NCI-H1048 (cell line): Measurements from ENCODE around the gene CHSY1.

Experiments used
- DNase-seq: peaks from one replicate; lab custom pipeline; 2025; lab: John Stamatoyannopoulos, UW

CHSY1 gene

DNA sequence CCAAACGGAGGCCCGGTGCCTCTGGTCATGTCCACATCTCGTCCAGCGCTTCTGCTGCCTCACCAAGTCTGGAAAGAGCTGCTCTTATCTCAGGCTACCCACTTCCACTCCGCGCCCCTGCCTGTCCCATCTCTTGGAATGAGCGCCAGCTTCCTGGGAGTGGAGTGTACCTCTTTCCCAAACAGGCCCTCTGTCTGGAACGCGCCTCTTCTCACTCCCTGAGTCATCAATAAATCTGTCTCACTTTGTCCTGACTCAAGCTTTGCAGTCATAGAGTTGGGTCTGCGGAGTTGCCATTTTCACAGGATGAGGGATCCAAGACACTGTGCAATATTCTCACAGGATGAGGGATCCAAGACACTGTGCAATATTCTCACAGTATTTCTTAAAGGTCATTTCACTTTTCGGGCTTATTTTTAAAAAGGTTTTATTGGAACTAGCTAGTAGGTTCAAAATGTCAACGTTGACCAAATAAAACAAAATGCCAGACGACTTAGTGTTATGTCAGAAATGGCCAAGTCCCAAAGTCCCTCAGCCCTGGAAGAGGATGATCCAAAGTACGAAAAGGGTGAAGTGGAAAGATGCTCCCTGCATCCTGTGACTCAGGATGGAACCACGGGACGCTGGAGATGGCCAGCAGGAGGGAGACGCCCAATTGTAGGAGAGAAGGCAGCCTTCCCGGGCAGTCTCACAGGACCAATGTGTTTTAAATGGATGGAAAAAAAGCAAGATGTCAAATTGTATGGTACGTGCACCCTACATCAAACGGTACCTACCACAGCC is 81.1 kb downstream of the CHSY1 start:
- DNase-seq, result no peak

DNA sequence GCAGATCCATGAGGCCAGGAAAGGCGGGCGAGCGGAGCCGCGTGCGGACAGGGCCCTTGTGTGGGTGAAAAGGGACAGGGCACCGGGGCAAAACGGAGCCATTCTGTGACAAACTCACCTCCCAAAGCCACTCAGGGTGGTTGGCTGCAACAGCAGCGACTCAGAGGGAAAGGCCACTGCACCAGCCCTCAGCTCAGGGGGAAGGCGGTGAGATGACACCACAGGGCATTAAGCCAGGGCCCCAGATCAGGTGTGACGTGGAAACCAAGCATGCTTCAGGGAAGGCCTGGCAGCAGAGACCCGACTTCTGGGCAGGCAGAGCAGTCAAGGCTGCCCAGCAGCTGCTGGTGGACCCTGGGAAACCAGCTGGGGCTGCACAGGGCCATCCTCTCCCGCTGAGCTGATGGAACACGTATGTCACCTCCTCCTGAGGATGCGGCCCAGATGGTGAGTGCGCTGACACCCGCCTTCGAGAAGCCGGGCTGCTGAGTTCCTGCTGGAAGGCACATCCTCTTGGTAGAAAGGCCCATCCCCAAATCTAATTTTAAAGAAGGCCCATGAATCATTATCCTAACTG is 82.3 kb downstream of the CHSY1 start:
- no peak for DNase-seq

DNA sequence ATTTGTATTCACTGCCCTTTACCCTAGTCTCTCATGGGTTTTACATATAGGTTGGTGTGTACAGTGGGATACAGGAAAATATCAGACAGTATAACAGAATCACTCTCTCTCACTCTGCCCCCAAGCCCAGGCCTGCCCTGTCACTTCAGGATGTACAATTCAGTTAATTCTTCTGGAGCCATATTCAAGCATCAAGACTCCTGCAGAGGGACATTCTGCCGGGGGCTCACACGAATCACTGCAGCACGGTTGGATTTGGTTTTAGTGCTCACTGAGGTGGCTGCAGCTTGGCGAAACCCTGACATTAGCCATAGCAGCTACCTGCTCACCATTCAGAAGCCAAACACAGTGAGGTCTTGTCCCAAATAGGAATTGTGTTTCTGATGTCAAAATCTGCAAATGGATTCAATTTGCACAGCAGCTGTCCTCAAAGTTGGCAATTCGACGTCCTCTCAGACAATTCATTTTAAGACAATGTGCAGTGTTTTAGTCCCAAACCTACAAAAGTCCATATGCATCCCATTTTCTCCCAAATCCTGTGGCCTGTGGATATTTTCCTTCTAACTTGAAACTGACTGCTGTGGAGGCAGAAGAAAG is 82.9 kb downstream of the CHSY1 start:
- DNase-seq, result no peak

DNA sequence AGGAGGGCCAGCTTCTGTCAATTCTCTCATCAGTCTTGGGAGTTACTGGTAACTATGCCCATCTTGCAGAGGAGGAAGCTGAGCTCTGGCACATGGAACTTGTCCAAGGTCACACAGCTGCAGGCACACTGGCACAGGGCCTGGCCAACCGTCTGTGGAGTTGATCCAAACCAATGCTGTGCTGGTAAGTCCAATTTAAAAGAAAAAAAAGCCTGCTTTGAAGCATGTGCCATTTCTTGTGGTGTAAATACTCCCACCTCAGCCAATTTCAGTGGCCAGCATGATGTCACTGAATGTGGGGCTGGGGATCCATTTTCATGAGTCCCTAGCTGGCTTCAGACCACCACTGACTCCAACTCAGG is 83.4 kb downstream of the CHSY1 start:
- DNase-seq, result no peak

DNA sequence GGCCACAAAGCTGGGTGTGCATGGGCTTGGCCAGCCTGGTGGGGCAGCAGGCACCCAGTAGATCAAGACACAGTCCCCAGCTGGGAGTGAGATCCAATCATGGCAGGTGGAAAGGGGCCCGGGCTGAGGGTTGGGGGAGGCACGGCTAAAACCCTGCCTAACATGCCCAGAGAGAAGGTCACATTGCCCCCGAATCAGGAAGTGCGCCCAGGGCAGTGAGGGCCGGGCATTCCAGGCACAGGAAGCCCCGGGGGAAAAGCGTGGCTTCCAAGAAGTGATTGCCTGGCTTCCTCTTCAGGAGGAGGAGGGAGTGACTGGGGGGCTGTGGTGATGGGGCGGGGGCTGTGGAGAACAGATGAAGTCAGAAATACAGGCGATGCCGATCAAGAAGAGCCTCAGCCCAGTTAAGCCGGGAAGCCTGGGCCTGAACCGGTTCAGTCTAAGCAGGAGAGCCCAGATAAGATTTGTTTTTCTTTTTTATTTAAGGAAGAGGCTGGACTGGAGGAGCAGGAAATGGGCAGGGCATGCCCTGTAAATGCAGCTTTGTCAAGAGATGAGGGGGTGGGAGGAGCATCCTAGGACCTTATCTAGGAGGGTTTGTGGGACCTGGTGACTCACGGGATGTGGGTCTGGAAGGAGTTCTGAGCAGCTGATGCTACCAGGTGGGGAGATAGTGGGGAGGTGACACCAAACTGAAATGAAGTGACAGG is 83.9 kb downstream of the CHSY1 start:
- DNase-seq, result no peak

DNA sequence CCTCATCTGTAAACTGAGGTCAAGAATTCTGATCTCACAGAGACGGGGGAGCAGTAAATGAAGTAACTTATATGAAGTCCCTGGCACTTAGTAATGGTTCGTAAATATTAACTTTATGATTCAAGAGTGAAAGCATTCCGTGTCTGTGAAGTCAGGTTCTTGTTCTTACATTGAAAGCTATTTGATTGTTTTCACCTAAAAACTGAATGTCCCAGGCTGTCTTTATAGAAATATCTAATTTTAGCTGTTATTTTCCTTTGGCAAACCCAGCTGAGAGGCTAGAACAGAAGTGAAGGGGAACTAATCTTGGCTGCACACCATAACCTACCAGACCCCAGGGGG is 84.5 kb downstream of the CHSY1 start:
- no peak for DNase-seq

DNA sequence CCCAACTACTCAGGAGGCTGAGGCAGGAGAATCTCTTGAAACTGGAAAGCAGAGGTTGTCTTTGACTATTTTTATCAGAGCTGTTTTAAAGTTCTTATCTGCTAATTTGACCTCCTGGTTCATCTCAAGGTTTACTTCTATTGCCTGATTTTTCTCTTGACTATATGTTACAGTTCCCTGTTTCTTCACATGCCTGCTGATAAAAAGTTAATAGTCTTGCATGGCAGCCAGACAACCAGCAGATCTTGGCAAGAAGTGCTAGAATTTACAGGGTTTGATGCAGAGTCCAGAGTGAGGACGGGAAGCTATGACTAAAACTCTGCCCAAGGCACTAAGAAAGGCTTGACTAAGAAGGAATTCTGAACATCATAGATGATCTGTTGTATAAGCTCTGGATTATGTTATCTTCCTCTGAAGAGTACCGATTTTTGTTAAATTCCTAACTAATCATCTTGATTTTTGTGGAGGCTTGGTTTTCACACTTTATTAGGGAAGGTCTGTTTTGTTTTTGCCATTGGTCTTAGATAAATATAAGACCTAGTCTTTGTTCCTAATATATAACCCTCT is 85.9 kb downstream of the CHSY1 start:
- no peak for DNase-seq

DNA sequence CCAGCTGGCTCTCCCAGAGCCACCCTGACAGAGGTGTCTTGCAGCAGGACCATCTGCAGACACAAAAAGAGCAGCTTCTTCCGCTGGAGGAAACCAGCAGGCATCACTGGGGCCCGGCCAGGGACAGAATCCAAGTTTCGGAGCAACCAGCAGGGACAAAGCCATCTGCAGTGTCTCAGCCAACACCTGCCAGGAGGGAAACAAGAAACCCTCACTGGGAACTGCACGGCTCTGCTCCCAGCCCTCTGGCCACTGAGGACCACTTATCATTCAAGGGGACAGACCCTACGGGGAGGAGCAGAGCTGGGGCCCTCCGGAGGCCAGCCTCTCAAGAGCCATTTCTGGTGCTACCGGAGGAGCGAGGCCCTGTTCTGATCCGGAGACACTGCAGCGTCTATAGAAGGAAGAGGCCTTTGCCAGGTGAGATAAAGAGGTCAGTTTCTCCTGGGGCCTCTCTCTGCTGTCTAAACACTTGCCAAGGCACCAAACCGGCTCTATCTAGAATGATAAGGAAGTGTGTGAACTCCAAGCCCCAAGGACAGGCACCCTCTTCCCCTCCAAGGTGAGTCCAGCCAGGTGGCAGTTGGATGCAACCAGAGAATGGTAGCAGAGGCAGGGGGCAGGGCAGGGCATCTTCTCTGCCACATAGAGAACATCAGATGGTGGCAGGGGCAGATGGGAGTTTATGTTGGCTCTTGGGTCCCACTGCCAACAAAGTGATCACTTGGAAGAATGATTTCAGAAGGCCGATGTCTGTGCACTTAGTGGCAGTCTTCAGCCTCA is 89.0 kb downstream of the CHSY1 start:
- no peak for DNase-seq

DNA sequence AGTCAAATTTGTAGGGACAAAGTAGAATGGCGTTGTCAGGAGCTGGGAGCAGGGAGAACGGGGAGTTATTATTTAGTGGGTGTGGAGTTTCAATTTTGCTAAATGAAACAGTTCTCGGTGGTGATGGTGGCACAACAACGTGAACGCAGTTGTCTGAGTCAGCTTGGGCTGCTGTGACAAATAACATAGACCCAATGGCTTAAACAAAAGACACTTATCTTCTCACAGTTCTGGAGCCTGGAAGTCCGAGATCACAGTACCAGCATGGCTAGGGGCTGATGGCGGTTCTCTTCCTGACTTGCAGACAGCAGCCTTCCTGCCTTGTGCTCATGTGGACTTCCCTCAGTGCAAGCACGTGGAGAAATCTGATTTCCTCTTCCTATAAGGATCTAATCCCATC is 90.2 kb downstream of the CHSY1 start:
- DNase-seq, result no peak

DNA sequence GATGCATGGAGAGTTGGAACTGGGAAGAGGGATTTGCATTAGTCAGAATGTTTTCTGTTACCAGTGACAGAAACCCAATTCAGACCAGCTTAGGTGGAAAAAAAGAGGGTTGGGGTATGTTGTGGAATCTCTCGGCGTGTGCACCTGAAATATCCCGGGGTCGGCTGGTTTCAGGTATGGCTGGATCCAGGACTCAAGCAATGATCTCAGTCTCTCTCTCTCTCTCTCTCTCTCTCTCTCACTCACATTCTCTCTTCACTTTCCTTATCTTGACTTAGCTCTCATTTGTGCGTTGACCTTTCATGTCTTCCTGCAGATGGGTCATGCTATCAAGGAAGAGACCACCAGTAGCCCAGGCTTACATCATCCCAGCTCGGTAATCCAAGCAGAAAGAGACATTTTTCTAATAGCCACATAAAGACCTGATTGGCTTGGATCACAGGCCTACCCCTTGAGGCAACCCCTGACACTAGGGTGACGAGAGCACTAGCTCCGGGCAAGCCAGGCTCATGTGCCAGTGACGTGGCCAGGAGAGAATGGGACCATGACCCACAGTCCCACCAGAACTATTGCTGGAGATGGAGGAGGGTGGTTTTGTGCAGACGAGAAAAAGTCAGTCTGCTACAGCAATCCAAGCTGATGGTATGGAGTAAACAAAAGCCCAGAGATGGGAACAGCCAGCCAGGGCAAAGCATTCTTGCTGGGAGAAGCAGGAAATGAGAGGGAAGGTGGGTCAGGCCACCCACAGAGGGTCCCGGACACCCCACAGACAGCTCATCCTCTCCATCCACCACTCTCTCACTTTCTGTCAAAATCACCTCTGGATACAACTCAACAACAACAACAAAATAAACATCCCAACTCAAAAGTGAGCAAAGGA is 91.7 kb downstream of the CHSY1 start:
- no peak for DNase-seq

DNA sequence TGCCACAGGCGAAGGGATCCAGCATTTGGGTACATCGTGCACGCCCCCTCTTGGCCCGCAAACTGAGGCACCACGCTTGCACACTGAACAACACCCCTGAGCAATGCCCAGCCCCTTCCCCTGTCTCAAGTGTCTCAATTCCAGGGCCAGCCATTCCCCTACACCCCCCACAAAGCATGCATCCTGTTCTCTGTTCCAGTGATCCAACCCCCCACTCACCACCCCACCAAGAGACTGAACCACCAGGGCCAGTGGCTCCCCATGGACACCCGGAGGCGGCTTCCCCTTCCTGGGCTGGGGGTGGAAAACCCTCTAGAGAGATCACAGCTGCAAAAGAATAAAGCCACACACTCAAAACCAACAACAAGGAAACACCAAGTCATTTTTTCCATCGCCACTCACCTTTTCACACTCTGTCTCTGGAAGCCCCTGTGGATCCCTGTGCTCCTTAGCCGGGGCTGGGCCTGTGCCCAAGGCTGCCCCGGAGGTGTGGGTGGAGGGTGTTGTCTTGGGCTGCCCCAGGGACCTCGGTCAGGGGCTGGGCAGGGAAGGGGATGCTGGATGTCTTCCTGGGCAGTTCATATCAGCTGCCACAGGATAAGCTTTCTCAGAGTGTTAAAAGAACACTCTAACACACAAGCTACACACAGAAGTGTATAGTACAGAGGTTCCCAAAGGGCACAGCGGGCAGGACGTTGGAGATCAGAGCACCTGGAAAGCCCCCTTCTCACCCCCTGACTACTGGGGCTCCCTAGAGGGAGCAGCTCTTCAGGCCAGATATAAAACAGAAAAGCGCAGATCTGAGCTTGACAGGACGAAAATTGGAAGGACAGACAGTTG is 92.5 kb downstream of the CHSY1 start:
- no peak for DNase-seq

DNA sequence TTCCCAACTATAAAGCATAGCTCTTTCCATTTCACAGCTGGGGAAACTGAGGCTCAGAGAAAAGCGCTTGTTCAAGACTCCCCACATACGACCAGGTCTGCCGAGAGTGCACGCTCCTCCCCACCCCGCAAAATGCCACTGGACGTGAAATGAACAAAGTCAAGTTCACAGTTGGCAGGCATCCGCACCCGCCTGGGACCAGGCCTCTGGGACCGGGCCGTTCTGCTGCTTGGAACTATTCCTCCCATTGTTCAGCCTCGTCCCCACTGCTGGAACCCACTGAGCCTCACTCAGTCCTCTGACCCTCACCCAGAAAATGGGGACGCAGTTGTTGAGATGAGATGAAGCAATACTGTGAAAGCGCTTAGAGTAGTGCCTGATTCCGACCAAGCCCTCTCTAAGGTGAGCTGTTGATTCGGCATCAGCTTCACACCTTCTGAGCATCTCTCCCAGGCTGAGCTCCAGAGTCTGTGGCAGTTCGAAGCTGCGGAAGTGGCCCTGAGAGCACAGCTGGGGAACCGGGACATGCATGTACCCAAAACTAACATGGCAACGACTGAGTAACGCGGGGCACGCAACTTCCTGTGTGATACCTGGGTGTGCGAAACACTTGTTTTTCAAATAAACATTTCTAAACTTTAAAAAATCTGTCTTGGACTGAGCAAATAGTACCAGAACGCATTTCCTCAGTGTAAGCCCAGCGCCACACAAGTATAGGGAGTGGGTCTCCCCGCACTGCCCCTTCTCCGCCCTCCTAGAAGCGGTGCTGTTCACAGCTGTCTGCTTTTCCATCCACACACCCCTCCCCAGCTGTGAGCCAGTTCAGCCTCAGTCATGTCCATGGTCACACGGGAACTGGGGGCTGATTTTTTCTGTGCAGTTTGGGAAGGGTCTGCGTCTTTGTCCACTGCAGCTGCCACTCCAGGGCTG is 93.4 kb downstream of the CHSY1 start:
- no peak for DNase-seq

DNA sequence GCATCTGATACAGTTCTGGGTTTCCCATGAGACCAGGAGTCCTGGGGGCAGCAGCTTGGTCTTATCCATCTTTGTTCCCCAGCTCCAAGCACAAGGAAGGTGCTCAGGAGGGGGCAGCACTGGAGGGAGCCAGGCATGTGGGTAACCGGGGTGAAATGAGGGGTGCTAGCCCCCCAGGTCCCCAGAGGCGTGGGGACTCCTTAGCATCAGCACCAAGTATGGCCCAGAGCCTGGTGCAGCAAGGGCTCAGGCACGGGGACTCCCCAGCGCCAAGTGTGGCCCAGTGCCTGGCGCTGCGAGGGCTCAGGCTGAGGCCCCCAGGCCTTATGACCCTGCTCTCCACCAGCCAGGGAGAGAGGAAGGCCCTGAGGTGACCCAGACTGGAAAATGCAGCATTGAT is 94.1 kb downstream of the CHSY1 start:
- no peak for DNase-seq

DNA sequence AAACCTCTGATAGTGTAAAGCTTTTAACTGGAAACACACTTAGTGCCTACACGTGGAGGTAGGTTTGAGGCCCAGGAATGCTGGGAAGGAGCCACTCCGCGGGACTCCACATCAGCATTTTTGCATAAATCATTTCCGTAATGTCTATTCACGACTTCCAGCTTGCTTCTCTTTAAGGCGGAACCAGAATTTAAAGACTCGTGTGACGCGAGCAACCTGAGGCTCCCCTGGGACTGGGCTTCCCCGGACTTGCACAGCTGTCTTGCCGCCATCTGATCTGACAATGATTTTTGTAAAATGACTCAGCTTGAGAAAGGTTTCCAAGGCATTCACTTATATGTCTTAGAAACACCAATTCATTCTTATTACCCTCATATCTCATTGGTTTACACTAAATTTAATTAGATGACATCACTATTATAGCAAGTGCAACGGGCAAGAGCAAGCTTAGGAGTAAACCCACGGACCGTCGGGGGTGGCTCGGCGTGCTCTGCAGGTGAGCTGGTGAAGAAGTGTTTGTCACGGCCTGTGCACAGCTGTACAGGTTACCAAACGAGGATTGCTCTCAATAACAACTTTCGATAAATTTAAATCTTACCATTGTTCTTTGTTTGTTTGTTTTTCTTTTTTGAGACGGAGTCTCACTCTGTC is 95.2 kb downstream of the CHSY1 start:
- no peak for DNase-seq

DNA sequence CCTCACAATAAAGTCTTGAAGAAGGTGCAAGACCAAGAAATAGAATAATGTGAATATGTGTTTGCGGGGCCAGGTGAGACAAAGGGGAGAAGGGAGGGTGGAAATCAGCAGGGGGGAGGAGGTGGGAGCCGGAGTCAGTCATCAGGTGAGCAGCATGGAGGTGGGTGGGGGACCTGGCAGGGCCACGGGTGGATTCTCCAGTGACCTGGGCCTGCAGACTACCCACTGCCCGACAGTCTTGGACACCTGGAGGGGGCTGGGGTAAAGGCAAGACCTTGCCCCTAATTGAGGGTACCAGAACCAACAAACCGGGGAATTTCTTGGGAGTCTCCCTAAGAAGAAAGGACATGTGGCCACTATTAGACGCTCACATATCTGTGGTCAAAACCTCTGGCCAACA is 95.8 kb downstream of the CHSY1 start:
- DNase-seq, result no peak

DNA sequence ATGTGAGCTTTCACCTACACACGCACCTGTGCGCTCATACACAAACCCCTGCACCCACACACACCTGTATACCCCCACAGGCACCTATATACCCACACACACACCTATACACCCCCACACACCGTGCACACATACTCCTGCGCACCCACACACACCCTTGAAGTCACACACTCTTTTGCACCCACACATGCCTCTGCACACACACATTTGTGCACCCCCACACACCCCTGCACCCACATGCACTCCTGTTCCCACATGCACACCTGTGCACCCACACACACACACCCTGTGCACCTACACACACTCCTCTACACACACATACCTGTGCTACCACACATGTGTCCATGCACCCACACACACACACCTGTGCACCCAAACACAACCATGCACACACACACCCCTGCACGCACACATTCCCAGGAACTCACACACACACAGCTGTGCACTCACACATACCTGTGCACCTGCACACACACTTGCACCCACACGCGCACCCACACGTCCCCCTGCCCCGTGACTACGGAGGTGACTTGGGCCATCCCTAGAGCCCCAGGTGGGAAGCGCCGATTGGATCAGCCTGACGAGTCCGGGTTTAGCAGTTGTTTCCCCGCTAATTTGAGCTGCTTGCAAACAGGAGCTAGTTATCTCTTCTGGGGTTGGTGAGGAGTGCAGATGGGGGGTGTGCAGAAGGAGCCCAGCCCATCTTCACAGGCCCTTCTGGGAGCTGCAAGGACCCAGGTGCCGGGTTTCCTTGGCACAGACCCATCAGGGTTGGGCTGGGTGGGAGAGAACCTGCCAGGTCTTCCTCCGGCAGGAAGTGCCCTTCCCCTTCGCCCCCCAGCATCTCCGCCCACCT is 97.8 kb downstream of the CHSY1 start:
- DNase-seq, result no peak

DNA sequence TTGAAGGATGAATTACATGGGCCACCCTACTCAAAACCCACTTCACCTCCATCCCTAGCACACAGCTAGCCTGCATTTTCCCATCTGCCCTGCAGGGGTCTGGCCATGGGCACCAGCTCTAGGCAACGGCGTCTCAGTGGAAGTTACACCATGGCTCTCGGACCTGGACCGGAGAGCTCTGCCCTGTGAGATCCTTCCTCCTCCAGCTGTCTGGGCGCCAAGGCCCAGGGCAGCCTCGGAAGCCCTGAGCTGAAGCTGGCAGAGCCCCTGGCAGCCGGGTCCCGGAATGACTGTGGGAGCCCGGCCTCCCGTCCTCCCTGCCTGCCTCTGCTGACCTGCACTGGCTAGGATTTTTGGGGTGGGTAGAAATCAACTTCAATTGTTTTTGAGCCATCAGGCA is 98.9 kb downstream of the CHSY1 start:
- no peak for DNase-seq

DNA sequence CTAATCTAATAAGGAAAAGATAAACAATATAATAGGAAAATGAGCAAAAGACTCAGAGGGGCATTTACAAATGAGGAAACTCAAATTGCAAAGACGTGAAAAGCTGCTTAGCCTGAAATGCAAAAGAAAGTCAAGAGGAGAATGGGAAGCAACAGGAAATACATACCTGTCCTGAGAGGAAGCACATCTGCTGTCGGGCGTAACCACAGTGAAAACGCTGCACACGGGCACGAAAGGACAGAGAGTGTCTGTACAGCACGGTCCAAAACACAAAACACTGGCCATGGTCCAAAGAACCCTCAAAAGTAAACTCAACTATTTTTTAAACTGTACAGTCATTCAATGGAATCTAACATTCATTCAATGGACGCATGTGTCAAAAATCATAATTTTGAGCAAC is 100.6 kb downstream of the CHSY1 start:
- no peak for DNase-seq
